GM12864 (cell line): ENCODE data around the gene LOXL1.
"Not testable (repeated sequence)": the region's sequence is repeated elsewhere in the genome, so short reads cannot be mapped to it uniquely, and the experiment has no call there.

Experiments
- DNase-seq: peaks from one replicate; pipeline ENCODE4 v3.0.0-alpha.2; 2011; ENCODE audit warnings: low read depth
- H3K4me3 ChIP-seq: 2 replicates; pipeline ENCODE4 v1.5.1; 2011; ENCODE audit warnings: mild to moderate bottlenecking, low read depth, low read length, control low read depth
- TF ChIP-seq, protein P1 (sequence below): IDR thresholded peaks from 2 replicates; pipeline ENCODE4 v1.5.1; 2011; ENCODE audit warnings: low read depth, mild to moderate bottlenecking, moderate library complexity, low read length, control low read depth, inconsistent platforms; ENCODE audit errors: missing control alignments

LOXL1 gene

DNA sequence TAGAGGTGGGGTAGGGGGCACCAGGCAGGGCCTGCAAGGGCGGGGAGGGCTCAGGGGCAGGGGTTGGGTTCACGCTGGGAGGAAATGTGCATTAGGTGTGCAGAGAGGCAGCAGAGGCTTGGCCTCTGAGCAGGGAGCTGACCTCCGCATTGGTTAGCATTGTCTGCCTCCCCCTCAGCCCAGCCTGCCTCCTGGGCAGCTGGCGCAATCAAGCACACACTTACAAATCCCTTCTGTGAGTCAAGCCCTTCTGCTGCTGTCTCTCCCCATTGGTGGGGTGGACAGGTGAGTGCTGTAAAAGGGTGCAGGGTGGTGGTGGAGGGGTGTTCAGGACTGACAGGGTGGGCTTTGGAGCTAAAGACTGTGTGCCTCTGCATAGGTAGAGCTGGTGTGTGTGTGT lies 9.3 kb downstream of the LOXL1 start:
- H3K4me3 ChIP-seq, result no peak overlapping the region
- DNase-seq, result no peak
- TF ChIP-seq, protein P1, sequence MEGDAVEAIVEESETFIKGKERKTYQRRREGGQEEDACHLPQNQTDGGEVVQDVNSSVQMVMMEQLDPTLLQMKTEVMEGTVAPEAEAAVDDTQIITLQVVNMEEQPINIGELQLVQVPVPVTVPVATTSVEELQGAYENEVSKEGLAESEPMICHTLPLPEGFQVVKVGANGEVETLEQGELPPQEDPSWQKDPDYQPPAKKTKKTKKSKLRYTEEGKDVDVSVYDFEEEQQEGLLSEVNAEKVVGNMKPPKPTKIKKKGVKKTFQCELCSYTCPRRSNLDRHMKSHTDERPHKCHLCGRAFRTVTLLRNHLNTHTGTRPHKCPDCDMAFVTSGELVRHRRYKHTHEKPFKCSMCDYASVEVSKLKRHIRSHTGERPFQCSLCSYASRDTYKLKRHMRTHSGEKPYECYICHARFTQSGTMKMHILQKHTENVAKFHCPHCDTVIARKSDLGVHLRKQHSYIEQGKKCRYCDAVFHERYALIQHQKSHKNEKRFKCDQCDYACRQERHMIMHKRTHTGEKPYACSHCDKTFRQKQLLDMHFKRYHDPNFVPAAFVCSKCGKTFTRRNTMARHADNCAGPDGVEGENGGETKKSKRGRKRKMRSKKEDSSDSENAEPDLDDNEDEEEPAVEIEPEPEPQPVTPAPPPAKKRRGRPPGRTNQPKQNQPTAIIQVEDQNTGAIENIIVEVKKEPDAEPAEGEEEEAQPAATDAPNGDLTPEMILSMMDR, result no peak

DNA sequence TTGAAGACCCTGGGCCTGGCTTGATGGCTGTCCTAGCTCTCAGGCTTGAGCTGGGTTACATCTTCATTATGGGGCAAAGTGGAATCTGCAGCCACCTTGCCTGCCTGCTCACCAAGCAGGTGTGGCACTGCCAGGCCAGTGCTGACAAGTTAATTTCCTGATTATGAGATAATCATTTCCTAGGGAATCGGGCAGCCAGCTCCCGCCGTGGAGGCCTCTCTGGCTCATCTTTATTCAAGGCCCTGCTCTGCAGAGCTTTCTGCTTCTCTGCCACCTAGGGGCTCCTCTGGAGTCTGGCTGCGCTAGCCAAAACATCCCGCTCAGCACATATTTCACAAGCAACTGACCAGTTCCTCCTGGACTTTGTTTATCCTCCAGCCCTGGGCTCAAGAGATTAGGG lies 9.9 kb downstream of the LOXL1 start:
- DNase-seq, result no peak
- TF ChIP-seq, protein P1, result no peak
- H3K4me3 ChIP-seq, result no peak overlapping the region

DNA sequence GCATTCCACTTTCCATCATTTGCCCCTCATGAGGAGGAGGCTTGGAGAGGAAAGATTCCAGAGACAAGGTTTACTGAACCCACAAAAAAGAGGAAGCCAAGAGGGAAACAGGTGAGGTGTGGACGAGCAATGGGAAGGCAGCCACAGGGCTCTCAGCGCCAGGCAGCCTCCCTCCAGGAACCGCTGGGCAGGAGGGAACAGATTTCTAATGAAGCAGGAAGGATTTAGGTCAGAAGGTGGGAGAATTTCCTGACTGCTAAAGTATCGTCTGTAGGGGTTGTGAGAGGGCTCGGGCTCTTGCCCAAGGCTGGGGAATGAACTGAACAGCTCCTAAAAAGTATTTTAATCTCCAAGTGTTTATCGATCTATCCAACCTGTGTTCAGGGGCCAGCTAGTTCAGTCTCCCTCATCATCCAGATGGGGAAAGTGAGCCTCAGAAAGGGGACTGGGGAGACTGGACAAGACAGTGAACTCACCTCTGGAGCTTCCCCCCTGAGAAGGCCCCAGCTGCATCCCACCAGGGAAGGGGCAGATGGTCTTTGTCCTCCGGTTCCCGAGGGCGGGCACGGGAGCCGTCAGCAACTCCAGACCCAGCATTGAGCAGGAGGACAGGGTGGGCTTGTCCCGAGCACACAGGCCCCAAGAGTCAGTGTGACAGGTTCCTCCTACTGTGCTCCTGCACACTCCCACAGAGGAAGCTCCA lies 10.5 kb downstream of the LOXL1 start:
- no peak overlapping the region for H3K4me3 ChIP-seq
- no peak for DNase-seq
- TF ChIP-seq, protein P1, result no peak

DNA sequence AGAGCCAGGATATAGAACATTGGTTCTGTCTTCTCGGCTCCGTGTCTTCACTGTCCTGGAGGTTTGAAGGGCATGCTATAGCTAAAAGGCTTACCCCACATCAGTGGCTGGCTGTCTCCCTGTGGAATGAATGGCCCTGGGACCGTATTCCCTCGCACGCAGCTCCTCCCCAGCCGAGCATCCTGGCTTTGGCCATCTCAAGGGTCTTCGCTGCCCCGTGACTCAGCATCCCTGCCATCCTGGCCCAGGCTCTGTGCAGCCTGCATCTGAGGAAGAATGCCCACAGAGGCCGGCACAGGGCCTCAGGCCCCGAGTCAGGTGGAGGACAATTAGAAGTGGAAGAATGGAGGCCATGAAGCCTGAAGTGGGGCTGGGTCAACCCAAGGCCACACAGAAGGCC lies 11.0 kb downstream of the LOXL1 start:
- no peak for DNase-seq
- TF ChIP-seq, protein P1, result no peak
- H3K4me3 ChIP-seq, result no peak overlapping the region

DNA sequence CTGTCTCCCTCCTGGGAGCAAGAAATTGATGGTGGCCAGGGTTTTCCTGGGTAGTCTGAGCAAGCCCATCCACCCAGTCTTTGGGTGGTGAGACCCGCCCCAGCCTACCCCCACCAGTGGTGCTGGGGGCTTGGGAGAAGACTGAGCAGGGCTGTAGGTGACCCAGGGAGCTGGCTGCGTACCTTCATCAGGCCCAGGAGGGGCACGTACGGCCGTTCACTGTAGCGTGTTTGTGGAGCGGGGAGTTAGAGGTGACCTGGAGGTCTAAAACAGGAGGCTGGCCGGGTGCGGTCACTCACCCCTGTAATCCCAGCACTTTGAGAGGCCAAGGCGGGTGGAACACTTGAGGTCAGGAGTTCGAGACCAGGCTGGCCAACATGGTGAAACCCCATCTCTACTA lies 11.5 kb downstream of the LOXL1 start:
- H3K4me3 ChIP-seq, result no peak overlapping the region
- TF ChIP-seq, protein P1, result no peak
- no peak for DNase-seq

DNA sequence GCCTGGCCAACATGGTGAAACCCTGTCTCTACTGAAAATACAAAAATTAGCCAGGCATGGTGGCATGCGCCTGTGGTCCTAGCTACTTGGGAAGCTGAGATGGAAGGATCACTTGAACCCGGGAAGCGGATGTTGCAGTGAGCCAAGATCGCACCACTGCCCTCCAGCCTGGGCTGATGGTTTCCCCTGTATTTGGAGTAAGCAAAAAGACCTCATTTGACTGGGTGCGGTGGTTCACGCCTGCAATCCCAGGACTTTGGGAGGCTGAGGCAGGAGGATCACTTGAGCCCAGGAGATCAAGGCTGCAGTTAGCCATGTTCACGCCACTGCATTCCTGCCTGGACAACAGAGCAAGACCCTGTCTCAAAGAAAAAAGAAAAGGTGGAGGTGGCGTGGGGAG lies 12.3 kb downstream of the LOXL1 start:
- not testable (repeated sequence) for H3K4me3 ChIP-seq, DNase-seq

DNA sequence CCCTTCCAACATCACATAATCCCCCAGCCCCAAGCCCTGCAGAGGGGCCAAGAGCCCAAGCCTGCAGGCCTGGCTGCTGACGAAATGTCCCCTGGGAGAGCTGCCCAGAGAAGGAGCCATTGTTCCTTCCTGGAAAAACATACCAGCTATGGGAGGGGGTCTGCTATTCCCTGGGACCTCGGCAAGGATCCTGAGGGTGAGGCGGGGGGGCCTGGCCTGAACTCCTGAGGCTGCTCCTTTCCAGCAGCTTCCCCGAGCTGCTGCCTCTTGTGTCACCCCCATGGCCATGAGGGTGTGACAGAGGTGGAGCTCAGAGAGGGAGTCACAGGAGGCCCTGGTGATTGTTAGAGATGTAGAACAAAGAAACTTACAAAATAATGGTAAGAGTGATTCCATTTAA lies 12.9 kb downstream of the LOXL1 start:
- no peak overlapping the region for H3K4me3 ChIP-seq
- no peak for DNase-seq
- TF ChIP-seq, protein P1, result no peak
